Activated CD4-positive, CD25-positive, alpha-beta regulatory T cell treated with anti-CD3 and anti-CD28 coated beads, Interleukin-2, amount 50 U/mL, for 24 hours (primary cell): ENCODE data around the gene DHX38.
"Not testable (repeated sequence)": the region's sequence is repeated elsewhere in the genome, so short reads cannot be mapped to it uniquely, and the experiment has no call there.

Experiments
- ATAC-seq, 2 donors: fragments of 150-1000 bp; cut with Tn5 transposase; one replicate each; pipeline ENCODE4 v1.10.0; 2021; ENCODE audit warnings: mild to moderate bottlenecking in 1 of 2, moderate library complexity in 1 of 2

Gene DHX38

DNA sequence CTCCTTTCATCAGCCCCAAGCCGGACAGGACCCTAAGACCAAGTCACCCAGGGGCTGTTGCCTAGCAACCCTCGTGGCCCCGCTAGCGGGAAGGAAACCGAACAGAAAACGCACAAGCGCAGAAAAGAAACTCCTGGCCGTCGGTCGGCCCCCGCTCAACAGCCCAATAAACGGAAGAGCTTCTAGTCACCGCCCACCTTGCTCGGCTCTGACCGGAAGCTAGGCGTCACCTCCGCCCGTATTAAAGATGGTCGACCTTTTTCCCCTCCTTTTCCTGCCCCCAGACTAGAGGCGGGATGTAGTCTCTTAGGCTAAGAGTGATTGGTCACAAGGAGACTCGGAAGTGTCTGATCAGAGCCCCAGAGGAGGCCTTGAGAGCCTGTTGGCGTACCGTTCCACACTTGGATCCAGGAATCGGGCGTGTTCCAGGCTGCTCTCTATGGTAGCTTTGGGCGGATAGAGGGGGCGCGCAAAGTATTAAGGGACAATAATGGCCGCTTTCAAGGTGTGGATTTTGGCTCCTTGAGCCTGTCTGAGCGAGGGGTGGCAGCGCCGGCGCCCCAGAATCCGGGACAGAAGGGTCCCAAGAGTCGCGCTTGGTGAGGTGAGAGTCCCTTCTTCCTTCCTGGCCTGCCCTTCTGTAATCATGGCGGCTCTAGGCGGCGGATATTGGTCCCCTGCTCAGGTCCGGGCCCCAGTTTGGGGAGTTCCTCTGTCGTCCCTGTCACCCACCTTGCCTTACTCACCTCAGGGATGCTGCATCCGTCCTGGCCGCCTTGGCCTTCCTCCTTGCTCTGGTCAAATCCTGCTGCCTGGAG is at the start of gene DHX38, which contains the start of gene TXNL4B:
Gene DHX38 (plus strand): TSS at position 400 of the 818 bp plus-strand sequence. CDS start 2,311 bp downstream, outside the sequence.
Gene TXNL4B (minus strand): TSS at position 173 of the 818 bp plus-strand sequence. CDS start 2,871 bp downstream, outside the sequence.
- peak; percentile 97 to 98 for ATAC-seq

GRCh38 chr16:72044296-72044695 is 49.4 kb upstream of the DHX38 start:
- ATAC-seq: no peak

- no peak for ATAC-seq
These were observed 48.8 kb upstream of the DHX38 start for GRCh38 chr16:72044825-72045359.

DNA sequence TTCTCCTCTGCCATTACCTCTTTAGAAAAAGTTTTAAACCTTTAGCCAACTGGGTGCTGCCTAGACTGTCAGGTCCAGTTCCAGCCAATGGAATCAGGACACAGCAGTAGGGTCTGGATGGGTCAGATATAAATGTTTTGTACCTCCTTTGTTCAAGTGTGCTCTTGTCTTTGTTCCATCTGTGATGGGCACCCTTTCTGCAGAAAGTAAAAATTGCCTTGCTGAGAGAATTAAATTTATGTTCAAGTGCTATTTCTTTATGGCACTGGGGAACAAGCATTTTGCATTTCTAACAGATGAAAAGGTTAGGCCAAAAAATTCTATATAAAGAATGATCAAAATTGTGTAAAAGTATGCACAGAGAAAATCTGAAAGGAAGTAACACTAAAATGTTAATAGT is 44.5 kb upstream of the DHX38 start:
- ATAC-seq: no peak

DNA sequence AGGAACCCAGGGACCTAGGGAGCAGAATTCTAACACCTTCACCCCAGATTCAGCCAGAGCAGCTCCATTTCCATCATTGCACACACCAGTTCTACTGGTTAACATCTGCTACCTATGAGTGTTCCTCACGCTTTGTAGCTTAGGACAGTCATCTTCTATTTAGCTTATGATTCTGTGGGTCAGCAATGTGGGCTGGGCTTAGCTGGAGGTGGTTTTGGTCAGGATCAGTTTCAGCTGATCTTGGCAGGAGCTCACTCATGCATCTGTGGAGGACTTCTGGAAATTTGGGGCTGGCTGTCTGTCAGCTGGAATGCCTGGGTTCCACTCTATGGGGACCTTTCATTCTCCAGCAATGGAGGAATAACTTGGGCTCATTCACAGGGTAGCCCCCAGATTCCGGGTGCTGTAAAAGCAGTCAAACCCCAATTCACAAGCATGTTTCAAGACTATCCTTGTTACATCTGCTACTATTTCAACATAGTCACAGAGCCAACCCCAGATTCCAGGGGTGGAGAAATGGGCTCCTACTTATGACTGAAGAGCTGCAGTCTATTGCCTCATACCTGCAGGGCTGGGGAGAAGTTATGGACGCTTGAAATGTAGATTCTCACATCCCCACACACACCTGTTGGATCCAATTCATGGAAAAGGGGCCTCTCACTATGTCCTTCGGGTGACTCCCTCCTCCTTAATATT is 42.7 kb upstream of the DHX38 start:
- no peak for ATAC-seq

- no peak for ATAC-seq
These were observed 41.8 kb upstream of the DHX38 start for GRCh38 chr16:72051818-72052217.

DNA sequence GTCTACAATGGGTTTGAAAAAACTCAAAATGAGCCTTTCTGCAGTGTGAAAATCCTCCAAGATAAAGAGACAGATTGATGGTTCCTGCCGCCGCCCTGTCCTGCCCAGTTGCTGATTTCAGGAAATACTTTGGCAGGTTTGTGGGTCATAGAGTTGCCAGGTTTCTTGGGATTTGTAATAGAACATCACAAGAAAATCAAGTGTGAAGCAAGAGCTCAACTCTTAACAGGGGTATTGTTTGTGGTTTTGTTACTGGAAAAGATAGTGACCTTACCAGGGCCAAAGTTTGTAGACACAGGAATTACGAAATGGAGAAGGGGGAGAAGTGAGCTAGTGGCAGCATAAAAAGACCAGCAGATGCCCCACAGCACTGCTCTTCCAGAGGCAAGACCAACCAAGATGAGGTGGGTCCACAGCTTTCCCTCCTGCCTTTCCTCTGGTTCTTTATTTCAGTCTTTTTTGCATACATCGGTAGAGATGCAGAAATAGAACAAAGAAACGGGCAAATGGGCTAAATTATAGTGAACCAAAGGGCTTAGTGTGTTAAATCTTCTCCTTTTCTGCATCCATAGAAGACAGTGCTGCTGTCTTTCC is 39.3 kb upstream of the DHX38 start, which contains the start of gene HP:
Gene HP (plus strand): TSS at position 252 of the 594 bp plus-strand sequence. CDS start 148 bp downstream, at position 400.
- ATAC-seq: not testable (repeated sequence)

GRCh38 chr16:72055911-72056310 is 37.7 kb upstream of the DHX38 start:
- ATAC-seq: no peak

DNA sequence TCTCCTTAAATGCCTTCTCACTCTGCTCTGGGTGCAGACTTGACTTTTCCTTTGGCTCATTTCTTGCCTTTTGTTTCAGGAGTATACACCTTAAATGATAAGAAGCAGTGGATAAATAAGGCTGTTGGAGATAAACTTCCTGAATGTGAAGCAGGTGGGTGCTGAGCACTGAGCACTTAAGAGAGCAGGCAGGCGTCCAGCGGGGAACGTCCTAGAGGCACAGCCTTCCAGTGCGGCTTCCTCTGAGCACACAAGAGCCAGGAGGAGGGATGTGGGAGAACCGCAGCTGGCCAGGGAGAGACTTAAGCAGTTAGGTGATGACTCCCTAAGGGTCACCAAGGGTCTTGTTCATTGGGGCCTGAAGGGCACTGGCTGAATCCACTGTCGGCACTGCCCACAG is 36.3 kb upstream of the DHX38 start:
- ATAC-seq: not testable (repeated sequence)

GRCh38 chr16:72059060-72059459 is 34.6 kb upstream of the DHX38 start:
- ATAC-seq: not testable (repeated sequence)

DNA sequence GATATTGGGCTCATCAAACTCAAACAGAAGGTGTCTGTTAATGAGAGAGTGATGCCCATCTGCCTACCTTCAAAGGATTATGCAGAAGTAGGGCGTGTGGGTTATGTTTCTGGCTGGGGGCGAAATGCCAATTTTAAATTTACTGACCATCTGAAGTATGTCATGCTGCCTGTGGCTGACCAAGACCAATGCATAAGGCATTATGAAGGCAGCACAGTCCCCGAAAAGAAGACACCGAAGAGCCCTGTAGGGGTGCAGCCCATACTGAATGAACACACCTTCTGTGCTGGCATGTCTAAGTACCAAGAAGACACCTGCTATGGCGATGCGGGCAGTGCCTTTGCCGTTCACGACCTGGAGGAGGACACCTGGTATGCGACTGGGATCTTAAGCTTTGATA is 33.2 kb upstream of the DHX38 start:
- ATAC-seq: no peak

DNA sequence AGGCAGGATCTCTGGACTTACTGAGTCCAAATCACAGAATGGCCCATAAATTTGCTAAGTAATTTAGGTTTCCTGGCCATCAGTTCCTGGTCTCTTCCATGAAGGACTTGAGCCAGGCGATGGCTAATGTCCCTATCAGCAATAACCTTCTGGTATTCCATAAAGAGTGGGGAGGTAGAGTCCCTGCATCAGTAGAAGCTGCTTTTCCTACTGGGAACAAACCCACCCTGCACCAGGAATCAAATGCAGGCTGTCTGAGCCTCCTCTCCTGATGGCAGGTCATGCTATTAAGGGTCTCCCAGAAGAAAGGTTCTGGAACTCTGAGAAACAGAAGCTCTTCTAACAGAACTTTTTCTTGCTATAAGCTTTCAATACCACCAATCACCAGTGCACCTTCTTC is 32.1 kb upstream of the DHX38 start:
- no peak for ATAC-seq

- no peak for ATAC-seq
These were observed 29.2 kb upstream of the DHX38 start for GRCh38 chr16:72064361-72064894.

GRCh38 chr16:72066747-72067146 is 26.9 kb upstream of the DHX38 start:
- ATAC-seq: no peak

GRCh38 chr16:72068930-72069329 is 24.7 kb upstream of the DHX38 start:
- no peak for ATAC-seq

GRCh38 chr16:72072514-72073342 is 20.9 kb upstream of the DHX38 start:
- no peak for ATAC-seq

DNA sequence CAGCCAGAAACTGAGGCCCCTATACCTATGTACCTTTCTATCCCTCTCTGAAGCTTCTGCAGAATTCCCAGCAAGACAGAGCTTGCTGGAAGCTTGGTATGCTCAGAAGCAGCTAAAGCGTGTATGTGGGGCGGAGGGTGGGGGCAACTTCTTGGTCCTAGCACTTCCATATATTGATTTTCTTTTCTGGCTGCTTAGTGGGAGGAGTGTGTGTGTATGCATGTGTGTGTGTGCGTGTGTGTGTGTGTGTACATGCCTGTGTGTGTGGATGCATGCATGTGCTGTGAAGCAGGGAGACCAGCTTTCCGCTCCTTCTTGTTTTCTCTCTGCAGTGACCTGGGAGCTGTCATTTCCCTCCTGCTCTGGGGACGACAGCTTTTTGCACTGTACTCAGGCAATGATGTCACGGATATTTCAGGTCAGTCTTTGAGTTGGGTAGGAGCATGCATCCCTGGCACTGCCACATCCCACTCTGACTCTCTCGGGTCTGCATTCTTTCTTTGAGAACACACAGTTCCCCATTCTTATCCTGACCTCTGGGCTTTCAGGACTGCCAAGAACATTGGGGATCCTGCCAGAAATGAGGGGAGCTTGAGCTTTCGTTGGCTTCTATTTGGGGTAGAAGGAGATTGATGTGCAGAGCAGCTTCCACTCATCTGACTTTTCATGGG is 20.0 kb upstream of the DHX38 start:
- ATAC-seq: no peak

GRCh38 chr16:72075067-72075466 is 18.6 kb upstream of the DHX38 start:
- ATAC-seq: not testable (repeated sequence)

- ATAC-seq: not testable (repeated sequence)
These were observed 16.5 kb upstream of the DHX38 start for GRCh38 chr16:72076991-72077706.

DNA sequence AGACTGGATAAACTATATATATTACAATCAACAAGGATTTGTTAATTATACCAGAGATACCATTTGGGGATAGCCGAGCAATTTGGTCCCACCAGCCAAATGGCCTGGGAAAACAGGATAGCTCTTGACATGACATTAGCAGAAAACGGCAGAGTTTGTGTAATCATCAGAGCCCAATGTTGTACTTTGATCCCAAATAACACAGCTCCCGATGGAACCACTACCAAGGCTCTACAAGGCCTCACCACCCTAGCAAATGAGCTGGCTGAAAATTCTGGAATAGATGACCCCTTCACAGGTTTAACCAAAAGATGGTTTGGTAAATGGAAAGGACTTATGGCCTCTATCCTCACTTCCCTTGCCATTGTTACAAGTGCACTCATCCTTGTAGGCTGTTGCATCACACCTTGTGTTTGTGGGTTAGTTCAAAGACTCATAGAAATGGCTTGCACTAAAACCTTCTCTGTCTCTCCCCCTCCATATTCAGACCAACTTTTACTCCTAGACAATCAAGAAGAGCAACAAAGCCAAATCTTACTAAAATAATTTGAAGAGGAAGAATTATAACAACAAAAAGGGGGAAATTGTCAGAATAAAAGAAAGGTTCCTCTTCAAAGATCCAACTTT is 9.8 kb upstream of the DHX38 start:
- no peak for ATAC-seq
